Right atrium auricular region (tissue), 2 donors: ENCODE data around the gene NLK. TPM values are rescaled to one million over a fixed set of nuclear protein-coding genes. Genes with fewer than 3 reads are reported as not detected.
A peak's percentile ranks its signal among the peaks of the same experiment; 100 is the strongest.

Experiments
- DNase-seq: peaks from one replicate; pipeline ENCODE4 v3.0.0-alpha.2; 2019; ENCODE audit warnings: low spot score
- H3K27ac ChIP-seq, 2 donors: fragments of 200-600 bp; sonication (generic); 1 replicate in 1 of 2; 2 replicates in 1 of 2; pipeline ENCODE4 v1.5.1; 2016 to 2019
- H3K27me3 ChIP-seq, 2 donors: fragments of 200-600 bp; sonication (generic); one replicate each; pipeline versions ENCODE4 v1.5.1 to v1.6.0; 2017 to 2019
- H3K36me3 ChIP-seq: fragments of 200-600 bp; sonication (generic); one replicate; pipeline ENCODE4 v1.5.1; 2016
- H3K4me1 ChIP-seq, 2 donors: fragments of 200-600 bp; sonication (generic); one replicate each; pipeline versions ENCODE4 v1.5.1 to v1.6.0; 2017 to 2019
- H3K4me3 ChIP-seq, 2 donors: fragments of 200-600 bp; sonication (generic); 1 replicate in 1 of 2; 2 replicates in 1 of 2; pipeline ENCODE4 v1.5.1; 2017 to 2019; ENCODE audit warnings: mild to moderate bottlenecking in 1 of 2, moderate library complexity in 1 of 2
- H3K9me3 ChIP-seq, 2 donors: fragments of 200-600 bp; sonication (generic); one replicate each; pipeline ENCODE4 v1.5.1; 2019
- CTCF ChIP-seq, 2 donors: fragments of 200-600 bp; sonication (generic); IDR thresholded peaks; one replicate each; pipeline ENCODE4 v1.5.1; 2019; ENCODE audit warnings: antibody characterized with exemption in 2 of 2
- total RNA-seq, 2 donors: library from RNA; depleted of rRNA; stranded (reverse); fragments of >200 nt; gene quantifications; one replicate each; pipeline ENCODE4 v1.1.0, GENCODE V29; 2016

NLK gene
- total RNA-seq, 2 donors from 2014 or later: 17.9 to 19.4 TPM

GRCh38 chr17:28043741-28044140 lies 1.3 kb downstream of the NLK start:
- Histone ChIP-seq H3K4me1 (peaks cover 0 to 69% of the 10 kb centered on the region in 2 donors), H3K9me3 (no peaks in the 10 kb centered on the region), H3K27me3 (no peaks in the 10 kb centered on the region), H3K27ac (peak overlapping the region; percentile 1 to 39), H3K36me3 (no peaks in the 10 kb centered on the region), H3K4me3 (peak overlapping the region in 1 of 2 donors; percentile 8)
- no peak for TF ChIP-seq CTCF (IDR thresholded peaks at IDR 0.05)
- DNase-seq: no peak

- H3K9me3 ChIP-seq: no peaks in the 10 kb centered on the region
- H3K4me1 ChIP-seq: peaks cover 0 to 74% of the 10 kb centered on the region in 2 donors
- no peaks in the 10 kb centered on the region for H3K36me3 ChIP-seq
- H3K4me3 ChIP-seq: no peak overlapping the region
- no peak for TF ChIP-seq CTCF (IDR thresholded peaks at IDR 0.05)
- no peak overlapping the region for H3K27ac ChIP-seq
- no peak for DNase-seq
- no peaks in the 10 kb centered on the region for H3K27me3 ChIP-seq
Observed at GRCh38 chr17:28045304-28045703, 2.8 kb downstream of the NLK start.

- Histone ChIP-seq H3K4me3 (no peak overlapping the region), H3K9me3 (no peaks in the 10 kb centered on the region), H3K27ac (peak overlapping the region in 1 of 2 donors; percentile 20), H3K4me1 (peaks cover 0 to 72% of the 10 kb centered on the region in 2 donors), H3K27me3 (no peaks in the 10 kb centered on the region), H3K36me3 (no peaks in the 10 kb centered on the region)
- no peak for DNase-seq
- TF ChIP-seq CTCF (IDR thresholded peaks at IDR 0.05): no peak
Observed at GRCh38 chr17:28046034-28046825, 3.8 kb downstream of the NLK start.

- no peaks in the 10 kb centered on the region for H3K27me3 ChIP-seq
- no peak for TF ChIP-seq CTCF (IDR thresholded peaks at IDR 0.05)
- no peak overlapping the region for H3K27ac ChIP-seq
- H3K36me3 ChIP-seq: no peaks in the 10 kb centered on the region
- H3K4me3 ChIP-seq: no peak overlapping the region
- no peaks in the 10 kb centered on the region for H3K9me3 ChIP-seq
- no peak for DNase-seq
- H3K4me1 ChIP-seq: peaks cover 0 to 78% of the 10 kb centered on the region in 2 donors
Observed at GRCh38 chr17:28047806-28048205, 5.3 kb downstream of the NLK start.

GRCh38 chr17:28049071-28049470 lies 6.6 kb downstream of the NLK start:
- no peak overlapping the region for H3K4me3 ChIP-seq
- H3K27me3 ChIP-seq: no peaks in the 10 kb centered on the region
- TF ChIP-seq CTCF (IDR thresholded peaks at IDR 0.05): no peak
- DNase-seq: no peak
- no peak overlapping the region for H3K27ac ChIP-seq
- no peaks in the 10 kb centered on the region for H3K9me3 ChIP-seq
- H3K36me3 ChIP-seq: no peaks in the 10 kb centered on the region
- peaks cover 0 to 77% of the 10 kb centered on the region in 2 donors for H3K4me1 ChIP-seq
